PFSK-1 (cell line): Measurements from ENCODE around the gene TUBA1B.

Experiments used
- FOXP2 ChIP-seq: optimal IDR thresholded peaks from 2 replicates; pipeline ENCODE3; 2011; ENCODE audit warnings: borderline replicate concordance, control low read depth, inconsistent platforms; ENCODE audit not compliant: insufficient read depth; ENCODE audit errors: extremely low read length, extremely low read depth
- REST ChIP-seq, 2 experiments: IDR thresholded peaks; 2 replicates each; pipeline versions ENCODE4 v1.6.1 to v1.8.0; 2011 to 2012; ENCODE audit warnings: low read depth in 2 of 2, low read length in 2 of 2, control low read depth in 1 of 2, inconsistent platforms in 1 of 2, mild to moderate bottlenecking in 1 of 2, moderate library complexity in 1 of 2; ENCODE audit not compliant: insufficient read depth in 1 of 2
- SIN3A ChIP-seq: IDR thresholded peaks from 2 replicates; pipeline ENCODE4 v1.6.1; 2012; ENCODE audit warnings: mild to moderate bottlenecking, low read length, moderate library complexity, borderline replicate concordance; ENCODE audit not compliant: insufficient read depth

- TF ChIP-seq SIN3A = no peak
- TF ChIP-seq FOXP2 = no peak
- TF ChIP-seq REST (IDR thresholded peaks at IDR 0.05; ENCODE audit: insufficient read depth in 1 of 2, low read depth in 2 of 2, low read length in 2 of 2) = no peak
Measured at GRCh38 chr12:49138999-49139398, 7.8 kb upstream of the TUBA1B start.
